PC-3 (cell line): ENCODE results near the gene SAFB. TPM values are rescaled to one million over a fixed set of nuclear protein-coding genes. Genes with fewer than 3 reads are reported as not detected.
A peak's percentile ranks its signal among the peaks of the same experiment; 100 is the strongest.

Source experiments
- ATAC-seq: fragments of 200-7000 bp; cut with Tn5 transposase; 2 replicates; pipeline ENCODE4 v1.9.1; 2020; ENCODE audit warnings: mild to moderate bottlenecking, moderate library complexity
- BruUV-seq: library from RNA; stranded (reverse); fragments of 400-500 nt; replicated peaks from 2 replicates; lab custom pipeline; 2021; lab: Mats Ljungman, UMichigan
- CTCF ChIA-PET: fragments of 300-600 bp; sonication (Branson Sonifier 250); formaldehyde crosslinking; loops from one replicate; lab custom pipeline; 2022; ENCODE audit warnings: antibody characterized with exemption; lab: Charles Lee
- POLR2A ChIA-PET: fragments of 300-600 bp; sonication (Branson Sonifier 250); formaldehyde crosslinking; loops from one replicate; lab custom pipeline; 2022; ENCODE audit warnings: antibody characterized with exemption; ENCODE audit not compliant: unreplicated experiment; lab: Charles Lee
- DNase-seq: peaks from one replicate; pipeline ENCODE4 v3.0.0-alpha.2; 2015
- H2AFZ ChIP-seq: fragments of 300-600 bp; sonication (generic); 2 replicates; pipeline ENCODE4 v1.6.0; 2016; ENCODE audit warnings: antibody characterized with exemption, low read length
- H3F3A ChIP-seq: fragments of 300-600 bp; sonication (generic); one replicate; pipeline ENCODE4 v1.6.0; 2017; ENCODE audit warnings: antibody characterized with exemption, low read length, control low read depth, mild to moderate bottlenecking; ENCODE audit not compliant: unreplicated experiment
- H3K27ac ChIP-seq: fragments of 300-600 bp; sonication (generic); 2 replicates; pipeline ENCODE4 v1.5.1; 2016; ENCODE audit warnings: mild to moderate bottlenecking, low read length
- H3K27me3 ChIP-seq: fragments of 300-600 bp; sonication (generic); 2 replicates; pipeline ENCODE4 v1.6.1; 2016; ENCODE audit warnings: low read length, mixed read lengths
- H3K36me3 ChIP-seq: fragments of 300-600 bp; sonication (generic); 2 replicates; pipeline ENCODE4 v1.6.1; 2016; ENCODE audit warnings: low read depth, mixed run types, low read length, mixed read lengths
- H3K4me1 ChIP-seq: fragments of 300-600 bp; sonication (generic); 2 replicates; pipeline ENCODE4 v1.5.1; 2016; ENCODE audit warnings: low read length; ENCODE audit not compliant: insufficient read depth
- H3K4me2 ChIP-seq: fragments of 300-600 bp; sonication (generic); 2 replicates; pipeline ENCODE4 v1.6.0; 2016; ENCODE audit warnings: low read length
- H3K4me3 ChIP-seq: fragments of 300-600 bp; sonication (generic); 2 replicates; pipeline ENCODE4 v1.5.1; 2016; ENCODE audit warnings: mild to moderate bottlenecking, low read length, mixed read lengths
- H3K79me2 ChIP-seq: fragments of 300-600 bp; sonication (generic); 2 replicates; pipeline ENCODE4 v1.6.1; 2017; ENCODE audit warnings: low read length, mixed read lengths
- H3K9ac ChIP-seq: fragments of 300-600 bp; sonication (generic); 2 replicates; pipeline ENCODE4 v1.6.0; 2016; ENCODE audit warnings: mild to moderate bottlenecking, low read length
- H3K9me2 ChIP-seq: fragments of 300-600 bp; sonication (generic); replicated peaks from 2 replicates; pipeline ENCODE4 v1.6.1; 2016; ENCODE audit warnings: mixed run types, low read length, mixed read lengths
- H3K9me3 ChIP-seq: fragments of 300-600 bp; sonication (generic); 2 replicates; pipeline ENCODE4 v1.6.1; 2016; ENCODE audit warnings: low read length, mixed read lengths
- H4K20me1 ChIP-seq: fragments of 300-600 bp; sonication (generic); 2 replicates; pipeline ENCODE4 v1.6.1; 2016; ENCODE audit warnings: low read length, mixed read lengths
- CTCF ChIP-seq: fragments of 300-600 bp; sonication (generic); conservative IDR thresholded peaks from 2 replicates; pipeline ENCODE4 v1.5.1; 2017; ENCODE audit warnings: antibody characterized with exemption, low read depth, mild to moderate bottlenecking, low read length
- EZH2 ChIP-seq: fragments of 300-600 bp; sonication (generic); IDR thresholded peaks from one replicate; pipeline ENCODE4 v1.6.1; 2017; ENCODE audit warnings: antibody characterized with exemption, mild to moderate bottlenecking, low read length; ENCODE audit not compliant: unreplicated experiment
- EZH2phosphoT487 ChIP-seq: fragments of 300-600 bp; sonication (generic); IDR thresholded peaks from 2 replicates; pipeline ENCODE4 v1.6.1; 2018; ENCODE audit warnings: mild to moderate bottlenecking, antibody characterized with exemption, low read length, borderline replicate concordance
- intact Hi-C: fragments of 100-400 bp; cut with micrococcal nuclease; formaldehyde crosslinking; loops from 2 replicates; pipeline ENCODE4 v1.9.0; 2023
- total RNA-seq: library from RNA; depleted of rRNA; stranded (reverse); fragments of >200 nt; gene quantifications from 2 replicates; pipeline ENCODE4 v1.2.3, GENCODE V29; 2014

Gene SAFB
- total RNA-seq, 1 experiment from 2014 or later = 94.9 TPM

GRCh38 chr19:5578097-5578846, 44.6 kb upstream of the SAFB start:
- Histone ChIP-seq H3K4me3 (peak overlapping the region; percentile 67), H3K4me2 (peak overlapping the region; percentile 89), H3K9ac (peak overlapping the region; percentile 71), H3K79me2 (no peaks in the 10 kb centered on the region), H3K27me3 (no peaks in the 10 kb centered on the region), H3K4me1 (peaks cover 3% of the 10 kb centered on the region; the same call in 1 of the 2 replicates), H3K9me2 (no peaks in the 10 kb centered on the region), H3K36me3 (no peaks in the 10 kb centered on the region), H3K9me3 (no peaks in the 10 kb centered on the region), H2AFZ (peak overlapping the region; percentile 86), H3F3A (no peaks in the 10 kb centered on the region), H3K27ac (peak overlapping the region; percentile 83), H4K20me1 (no peaks in the 10 kb centered on the region)
- ChIA-PET CTCF (interaction anchor here (0.8 to 0.9 kb wide), 2 partner anchors 126 to 255 kb away, joined by 3 read pairs; no protein-coding TSS in a partner anchor), POLR2A (no interaction called here)
- intact Hi-C loops = loop anchor here (1.0 to 10.0 kb wide), 3 partner anchors 30 to 530 kb away; no protein-coding TSS in a partner anchor
- BruUV-seq = TSS peak; percentile 58
- peak; percentile 83 for ATAC-seq
- peak; percentile 84 for DNase-seq
- no peak for TF ChIP-seq EZH2phosphoT487
- peak; percentile 99 for TF ChIP-seq CTCF

- Histone ChIP-seq H2AFZ (no peak overlapping the region), H3K79me2 (no peaks in the 10 kb centered on the region), H3F3A (no peaks in the 10 kb centered on the region), H3K27me3 (no peaks in the 10 kb centered on the region), H3K36me3 (no peaks in the 10 kb centered on the region), H3K4me3 (no peak overlapping the region), H3K27ac (no peak overlapping the region), H3K9me2 (no peaks in the 10 kb centered on the region), H3K4me1 (peaks cover 3% of the 10 kb centered on the region; the same call in 1 of the 2 replicates), H4K20me1 (no peaks in the 10 kb centered on the region), H3K9me3 (no peaks in the 10 kb centered on the region), H3K9ac (no peak overlapping the region), H3K4me2 (no peak overlapping the region)
- TF ChIP-seq EZH2 = no peak
- TF ChIP-seq EZH2phosphoT487 = no peak
- TF ChIP-seq CTCF = no peak
- no TSS peak for BruUV-seq
- DNase-seq = no peak
- no peak for ATAC-seq
- intact Hi-C loops = loop anchor here (10.0 kb wide), 1 partner anchor 204 kb away; no protein-coding TSS in a partner anchor
- ChIA-PET CTCF (interaction anchor here (0.8 kb wide), 1 partner anchor 127 kb away, joined by 3 read pairs; no protein-coding TSS in a partner anchor), POLR2A (no interaction called here)
Observed at GRCh38 chr19:5579286-5579685, 43.6 kb upstream of the SAFB start.

GRCh38 chr19:5579697-5580096, 43.2 kb upstream of the SAFB start:
- no peaks in the 10 kb centered on the region for H3K9me3 ChIP-seq
- no peak for TF ChIP-seq EZH2
- ChIA-PET CTCF (no interaction called here), POLR2A (no interaction called here)
- H3K79me2 ChIP-seq = no peaks in the 10 kb centered on the region
- ATAC-seq = no peak
- no peaks in the 10 kb centered on the region for H4K20me1 ChIP-seq
- H3K4me2 ChIP-seq = no peak overlapping the region
- DNase-seq = no peak
- peaks cover 3% of the 10 kb centered on the region; the same call in 1 of the 2 replicates for H3K4me1 ChIP-seq
- no peaks in the 10 kb centered on the region for H3K36me3 ChIP-seq
- no TSS peak for BruUV-seq
- no peaks in the 10 kb centered on the region for H3K27me3 ChIP-seq
- no peak overlapping the region for H3K9ac ChIP-seq
- no peak overlapping the region for H3K4me3 ChIP-seq
- no peak overlapping the region for H3K27ac ChIP-seq
- no peaks in the 10 kb centered on the region for H3K9me2 ChIP-seq
- no peaks in the 10 kb centered on the region for H3F3A ChIP-seq
- H2AFZ ChIP-seq = no peak overlapping the region
- intact Hi-C loops = loop anchor here (10.0 kb wide), 1 partner anchor 205 kb away; no protein-coding TSS in a partner anchor
